Fibroblast of lung (primary cell): ENCODE results near the gene TTC31. TPM values are rescaled to one million over a fixed set of nuclear protein-coding genes. Genes with fewer than 3 reads are reported as not detected.

Experiments
- DNase-seq, 2 donors: peaks; one replicate each; pipeline versions ENCODE4 v3.0.0 to v3.0.0-alpha.2; 2010; ENCODE audit warnings: low read depth in 2 of 2
- H2AFZ ChIP-seq: 2 replicates; pipeline ENCODE4 v1.5.1; 2012; ENCODE audit warnings: low read length, control low read depth, inconsistent platforms
- H3K27ac ChIP-seq: 2 replicates; pipeline ENCODE4 v1.5.1; 2011; ENCODE audit warnings: low read length, control low read depth; ENCODE audit not compliant: insufficient read depth
- H3K27me3 ChIP-seq: 2 replicates; pipeline ENCODE4 v1.5.1; 2011; ENCODE audit warnings: mild to moderate bottlenecking, low read length; ENCODE audit not compliant: control insufficient read depth, insufficient read depth
- H3K36me3 ChIP-seq: 2 replicates; pipeline ENCODE4 v1.5.1; 2011; ENCODE audit warnings: low read length; ENCODE audit not compliant: control insufficient read depth, insufficient read depth
- H3K4me1 ChIP-seq: 2 replicates; pipeline ENCODE4 v1.5.1; 2011; ENCODE audit warnings: low read length; ENCODE audit not compliant: control insufficient read depth, insufficient read depth; ENCODE audit errors: extremely low read depth
- H3K4me2 ChIP-seq: 2 replicates; pipeline ENCODE4 v1.5.1; 2011; ENCODE audit warnings: low read length, control low read depth; ENCODE audit not compliant: insufficient read depth; ENCODE audit errors: extremely low read depth
- H3K4me3 ChIP-seq, 4 experiments: fragments of 200-600 bp in 1 of 4; sonication (generic) in 1 of 4; replicated peaks in 1 of 4; 2 replicates each; pipeline ENCODE4 v1.5.1; 2011 to 2016; ENCODE audit warnings: low read length in 4 of 4, low read depth in 3 of 4, mild to moderate bottlenecking in 3 of 4, control low read depth in 2 of 4, inconsistent platforms in 1 of 4, mixed read lengths in 1 of 4; ENCODE audit not compliant: insufficient read depth in 1 of 4; ENCODE audit errors: control extremely low read depth in 1 of 4
- H3K79me2 ChIP-seq: 2 replicates; pipeline ENCODE4 v1.5.1; 2012; ENCODE audit warnings: mild to moderate bottlenecking, low read length, inconsistent platforms; ENCODE audit not compliant: control insufficient read depth, insufficient read depth
- H3K9ac ChIP-seq: 2 replicates; pipeline ENCODE4 v1.5.1; 2011; ENCODE audit warnings: mild to moderate bottlenecking, low read length, control low read depth; ENCODE audit not compliant: insufficient read depth
- H3K9me3 ChIP-seq: 2 replicates; pipeline ENCODE4 v1.5.1; 2012; ENCODE audit warnings: low read depth, low read length; ENCODE audit not compliant: control insufficient read depth, insufficient read depth
- H4K20me1 ChIP-seq: 2 replicates; pipeline ENCODE4 v1.5.1; 2011; ENCODE audit warnings: low read length; ENCODE audit not compliant: control insufficient read depth, insufficient read depth; ENCODE audit errors: extremely low read depth
- CTCF ChIP-seq, 2 donors: IDR thresholded peaks in 1 of 2; conservative IDR thresholded peaks in 1 of 2; 1 replicate in 1 of 2; 2 replicates in 1 of 2; pipeline ENCODE4 v1.5.1; 2011 to 2012; ENCODE audit warnings: low read length in 2 of 2, control low read depth in 1 of 2, inconsistent platforms in 1 of 2, low read depth in 1 of 2, mild to moderate bottlenecking in 1 of 2
- EZH2 ChIP-seq: IDR thresholded peaks from 2 replicates; pipeline ENCODE4 v1.5.1; 2012; ENCODE audit warnings: low read length, control low read depth, mild to moderate bottlenecking; ENCODE audit errors: missing control alignments
- polyA plus RNA-seq, 2 donors: library from polyadenylated mRNA; depleted of rRNA in 1 of 2; stranded (reverse) in 1 of 2; unstranded in 1 of 2; fragments of >200 nt; gene quantifications; 2 replicates each; pipeline ENCODE4 v1.2.1, GENCODE V29; 2011 to 2012; ENCODE audit warnings: missing spikeins in 1 of 2
- total RNA-seq: library from RNA; depleted of rRNA; stranded (reverse); fragments of >200 nt; gene quantifications from 2 replicates; pipeline ENCODE4 v1.2.1, GENCODE V29; 2014

TTC31 gene
- total and polyA plus RNA-seq, 2 donors (not counting 1 experiment from before 2014, with no cell fraction given), result 10.7 to 11.8 TPM

DNA sequence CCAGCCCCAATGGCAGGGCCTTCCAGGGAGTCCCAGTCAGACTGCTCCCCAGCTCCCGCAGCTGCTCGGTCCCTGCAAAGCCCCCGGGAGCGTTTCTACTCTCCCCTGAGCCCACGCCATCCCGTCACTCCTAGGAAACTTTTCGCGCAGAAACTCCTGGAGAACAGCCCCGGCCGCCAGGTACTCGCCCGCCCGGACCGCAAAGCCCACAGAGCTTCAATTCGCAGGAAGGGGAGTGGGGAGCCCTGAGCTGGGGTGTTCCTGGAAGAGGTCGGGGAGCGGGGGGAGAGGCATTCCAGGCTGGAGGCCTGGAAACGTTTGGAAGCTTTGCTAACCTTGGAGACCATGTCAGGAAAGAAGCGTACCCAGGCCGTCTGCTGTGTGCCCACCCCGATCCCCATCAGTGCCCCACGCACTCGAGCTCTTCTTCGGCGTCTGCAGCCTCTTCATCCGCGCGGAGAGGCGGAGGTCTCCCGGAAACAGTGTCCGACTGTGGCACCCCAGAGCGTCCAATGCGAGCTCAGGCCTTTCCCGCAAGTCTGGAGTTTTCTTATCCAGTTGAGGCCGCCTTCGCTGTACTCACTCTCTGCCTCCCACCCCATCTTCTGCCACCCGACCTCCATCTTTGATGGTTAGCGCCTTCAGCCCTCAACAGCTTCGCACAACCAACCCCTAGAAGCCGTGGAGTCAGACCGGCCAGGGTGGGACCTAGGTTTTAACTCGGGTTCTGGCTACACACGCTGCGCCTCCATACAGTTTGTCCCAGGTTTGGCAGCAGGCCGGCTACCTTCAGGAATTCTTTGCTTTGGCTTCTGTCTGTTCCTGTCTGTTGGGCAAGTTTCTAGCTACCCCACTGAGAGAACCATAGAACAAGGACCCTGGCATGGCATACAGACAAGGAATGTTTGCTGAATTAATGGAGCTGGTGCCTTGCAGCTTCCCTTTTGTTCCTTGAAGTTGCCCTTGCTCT lies 20.9 kb downstream of the TTC31 start:
- Histone ChIP-seq H3K27ac (peak overlapping the region; percentile 75), H3K9me3 (no peaks in the 10 kb centered on the region), H3K36me3 (peaks cover 4% of the 10 kb centered on the region), H2AFZ (peak overlapping the region; percentile 28), H3K27me3 (no peaks in the 10 kb centered on the region), H3K4me1 (peaks cover 13% of the 10 kb centered on the region), H3K9ac (peak overlapping the region; percentile 48), H4K20me1 (no peaks in the 10 kb centered on the region), H3K4me3 (peak overlapping the region; percentile 9 to 69 (median 48)), H3K79me2 (peaks cover 15% of the 10 kb centered on the region), H3K4me2 (peak overlapping the region; percentile 90)
- DNase-seq, result no peak
- TF ChIP-seq CTCF (conservative IDR thresholded peaks at IDR 0.05 in 1 of 2, IDR thresholded peaks at IDR 0.05 in 1 of 2; ENCODE audit: low read depth in 1 of 2, low read length in 2 of 2) (no peak), EZH2 (no peak)

GRCh38 chr2:74504591-74504990 lies 21.7 kb downstream of the TTC31 start:
- Histone ChIP-seq H3K9me3 (no peaks in the 10 kb centered on the region), H3K4me2 (no peak overlapping the region), H4K20me1 (no peaks in the 10 kb centered on the region), H3K9ac (no peak overlapping the region), H3K27ac (no peak overlapping the region), H2AFZ (no peak overlapping the region), H3K4me1 (peaks cover 10% of the 10 kb centered on the region), H3K4me3 (peak overlapping the region in 1 of 4 experiments; percentile 45), H3K27me3 (no peaks in the 10 kb centered on the region), H3K79me2 (peaks cover 15% of the 10 kb centered on the region), H3K36me3 (peaks cover 4% of the 10 kb centered on the region)
- no peak for TF ChIP-seq CTCF (conservative IDR thresholded peaks at IDR 0.05 in 1 of 2, IDR thresholded peaks at IDR 0.05 in 1 of 2; ENCODE audit: low read depth in 1 of 2, low read length in 2 of 2)
- TF ChIP-seq EZH2, result no peak
- no peak for DNase-seq

DNA sequence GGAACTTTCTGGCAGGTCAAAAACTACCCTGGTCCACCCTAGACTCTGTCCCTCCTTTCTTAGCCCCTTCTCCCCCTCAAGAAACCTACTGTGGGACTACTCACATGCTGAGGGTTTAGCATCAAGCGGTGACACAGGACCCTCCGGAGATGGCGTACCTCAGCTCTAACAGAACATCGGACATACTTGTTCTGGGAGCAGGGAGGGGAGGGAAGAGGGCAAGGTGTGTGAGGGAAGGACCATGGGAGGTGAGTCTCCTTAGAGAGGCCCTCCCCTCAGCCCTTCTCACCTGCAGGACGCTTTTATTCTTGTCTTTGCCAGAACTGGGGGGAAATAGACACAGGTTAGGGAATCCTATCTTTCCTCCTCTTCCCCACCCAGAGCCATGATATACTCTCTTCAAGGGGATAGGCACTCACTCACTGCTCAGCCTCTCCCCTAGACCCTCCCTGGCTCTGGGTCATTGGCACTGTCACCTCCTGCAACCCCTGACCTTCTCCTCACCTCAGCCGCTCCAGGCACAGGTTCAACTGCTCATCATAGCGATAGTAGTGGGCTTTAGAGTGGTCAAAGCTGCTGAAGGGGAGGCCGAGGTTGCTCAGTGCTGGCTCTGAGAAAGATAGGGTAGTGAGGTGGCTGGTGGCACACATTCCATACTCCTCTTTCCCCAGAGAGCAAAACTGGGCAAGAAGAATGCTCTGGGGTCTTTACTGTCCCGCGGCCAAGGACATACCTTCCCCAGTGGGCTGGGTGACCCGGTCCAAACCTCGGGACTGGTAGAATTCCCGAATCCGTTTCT lies 22.8 kb downstream of the TTC31 start:
- Histone ChIP-seq H2AFZ (no peak overlapping the region), H3K27me3 (peaks cover 3% of the 10 kb centered on the region), H3K4me3 (peak overlapping the region in 2 of 4 experiments; percentile 19 to 47), H3K27ac (no peak overlapping the region), H3K4me1 (peaks cover 10% of the 10 kb centered on the region), H3K79me2 (peaks cover 15% of the 10 kb centered on the region), H3K36me3 (peaks cover 4% of the 10 kb centered on the region), H3K9me3 (no peaks in the 10 kb centered on the region), H3K4me2 (peak overlapping the region; percentile 44), H3K9ac (no peak overlapping the region), H4K20me1 (no peaks in the 10 kb centered on the region)
- no peak for TF ChIP-seq EZH2
- TF ChIP-seq CTCF (conservative IDR thresholded peaks at IDR 0.05 in 1 of 2, IDR thresholded peaks at IDR 0.05 in 1 of 2; ENCODE audit: low read depth in 1 of 2, low read length in 2 of 2), result no peak
- DNase-seq, result no peak
